NCI-H187 (cell line): ENCODE results near the gene LTBP1.
A peak's percentile ranks its signal among the peaks of the same experiment; 100 is the strongest.
"Not testable (repeated sequence)": the region's sequence is repeated elsewhere in the genome, so short reads cannot be mapped to it uniquely, and the experiment has no call there.

Experiments used
- DNase-seq, 2 experiments: peaks; one replicate each; lab custom pipeline; 2025; lab: John Stamatoyannopoulos, UW

LTBP1 gene

GRCh38 chr2:32960647-32961403, 14.1 kb downstream of the LTBP1 start:
- DNase-seq = no peak

- DNase-seq = no peak
Observed at GRCh38 chr2:32962690-32963089, 15.9 kb downstream of the LTBP1 start.

- no peak for DNase-seq
Observed at GRCh38 chr2:32963941-32964340, 17.2 kb downstream of the LTBP1 start.

- DNase-seq = no peak
Observed at GRCh38 chr2:32965523-32966171, 18.9 kb downstream of the LTBP1 start.

GRCh38 chr2:32969444-32970162, 22.9 kb downstream of the LTBP1 start:
- DNase-seq = no peak

- DNase-seq = not testable (repeated sequence)
Observed at GRCh38 chr2:32973772-32974171, 27.0 kb downstream of the LTBP1 start.

- no peak for DNase-seq
Observed at GRCh38 chr2:32976409-32977063, 29.8 kb downstream of the LTBP1 start.

- peak in 1 of 2 experiments; percentile 2 for DNase-seq
Observed at GRCh38 chr2:32977228-32977758, 30.5 kb downstream of the LTBP1 start.

- no peak for DNase-seq
Observed at GRCh38 chr2:32981612-32982011, 34.9 kb downstream of the LTBP1 start.

GRCh38 chr2:32983193-32983924, 36.6 kb downstream of the LTBP1 start:
- DNase-seq = not testable (repeated sequence)

- DNase-seq = no peak
Observed at GRCh38 chr2:32986480-32986879, 39.7 kb downstream of the LTBP1 start.

- no peak for DNase-seq
Observed at GRCh38 chr2:32988525-32988924, 41.8 kb downstream of the LTBP1 start.

- no peak for DNase-seq
Observed at GRCh38 chr2:32990556-32990955, 43.8 kb downstream of the LTBP1 start.

GRCh38 chr2:32991091-32991845, 44.5 kb downstream of the LTBP1 start:
- no peak for DNase-seq

- no peak for DNase-seq
Observed at GRCh38 chr2:32993005-32993539, 46.3 kb downstream of the LTBP1 start.

- DNase-seq = no peak
Observed at GRCh38 chr2:32997705-32998104, 51.0 kb downstream of the LTBP1 start.

GRCh38 chr2:33000986-33001385, 54.2 kb downstream of the LTBP1 start:
- DNase-seq = no peak

- DNase-seq = no peak
Observed at GRCh38 chr2:33001823-33002222, 55.1 kb downstream of the LTBP1 start.

- no peak for DNase-seq
Observed at GRCh38 chr2:33002863-33003262, 56.1 kb downstream of the LTBP1 start.

- no peak for DNase-seq
Observed at GRCh38 chr2:33005057-33005456, 58.3 kb downstream of the LTBP1 start.
